22Rv1 (cell line): ENCODE data around the gene RDH14.

Source experiments
- H3K27ac ChIP-seq: fragments of 450-650 bp; 2 replicates; pipeline ENCODE4 v1.5.1; 2017
- ZFX ChIP-seq: fragments of 450-650 bp; IDR thresholded peaks from 2 replicates; pipeline ENCODE4 v1.6.1; 2017; ENCODE audit warnings: antibody characterized with exemption, borderline replicate concordance
- TF ChIP-seq, protein P1 (sequence below): fragments of 450-650 bp; IDR thresholded peaks from 2 replicates; pipeline ENCODE4 v1.5.1; 2017; ENCODE audit warnings: mild to moderate bottlenecking

The RDH14 gene, protein sequence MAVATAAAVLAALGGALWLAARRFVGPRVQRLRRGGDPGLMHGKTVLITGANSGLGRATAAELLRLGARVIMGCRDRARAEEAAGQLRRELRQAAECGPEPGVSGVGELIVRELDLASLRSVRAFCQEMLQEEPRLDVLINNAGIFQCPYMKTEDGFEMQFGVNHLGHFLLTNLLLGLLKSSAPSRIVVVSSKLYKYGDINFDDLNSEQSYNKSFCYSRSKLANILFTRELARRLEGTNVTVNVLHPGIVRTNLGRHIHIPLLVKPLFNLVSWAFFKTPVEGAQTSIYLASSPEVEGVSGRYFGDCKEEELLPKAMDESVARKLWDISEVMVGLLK

DNA sequence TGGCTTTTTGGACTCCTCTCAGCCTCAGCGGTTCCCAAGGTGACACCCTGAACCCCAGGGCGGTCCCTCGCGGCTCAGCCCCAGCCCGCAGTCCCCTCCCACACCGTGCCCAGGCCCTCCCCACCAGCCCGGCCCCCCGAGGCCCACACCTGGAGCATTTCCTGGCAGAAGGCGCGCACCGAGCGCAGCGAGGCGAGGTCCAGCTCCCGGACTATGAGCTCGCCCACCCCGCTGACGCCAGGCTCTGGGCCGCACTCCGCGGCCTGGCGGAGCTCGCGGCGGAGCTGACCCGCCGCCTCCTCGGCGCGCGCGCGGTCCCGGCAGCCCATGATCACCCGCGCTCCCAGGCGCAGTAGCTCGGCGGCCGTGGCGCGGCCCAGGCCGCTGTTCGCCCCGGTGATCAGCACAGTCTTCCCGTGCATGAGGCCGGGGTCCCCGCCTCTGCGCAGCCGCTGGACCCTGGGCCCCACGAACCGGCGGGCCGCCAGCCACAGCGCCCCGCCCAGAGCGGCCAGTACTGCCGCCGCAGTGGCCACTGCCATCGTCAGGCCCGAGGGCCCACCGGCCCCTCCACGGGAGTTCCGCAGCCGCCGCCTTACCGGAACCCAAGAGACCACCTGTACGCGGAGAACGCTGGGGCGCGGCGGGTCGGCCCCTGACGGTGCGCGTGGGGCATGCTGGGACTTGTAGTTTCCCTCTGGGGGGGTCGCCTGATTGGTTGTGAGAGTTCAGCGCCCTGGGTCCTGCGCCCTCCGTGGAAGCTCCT lies at the start of gene RDH14:
RDH14 (minus strand) TSS at position 623 of the 766 bp plus-strand sequence; CDS start at position 542, 81 bp downstream.
- TF ChIP-seq, protein P1, sequence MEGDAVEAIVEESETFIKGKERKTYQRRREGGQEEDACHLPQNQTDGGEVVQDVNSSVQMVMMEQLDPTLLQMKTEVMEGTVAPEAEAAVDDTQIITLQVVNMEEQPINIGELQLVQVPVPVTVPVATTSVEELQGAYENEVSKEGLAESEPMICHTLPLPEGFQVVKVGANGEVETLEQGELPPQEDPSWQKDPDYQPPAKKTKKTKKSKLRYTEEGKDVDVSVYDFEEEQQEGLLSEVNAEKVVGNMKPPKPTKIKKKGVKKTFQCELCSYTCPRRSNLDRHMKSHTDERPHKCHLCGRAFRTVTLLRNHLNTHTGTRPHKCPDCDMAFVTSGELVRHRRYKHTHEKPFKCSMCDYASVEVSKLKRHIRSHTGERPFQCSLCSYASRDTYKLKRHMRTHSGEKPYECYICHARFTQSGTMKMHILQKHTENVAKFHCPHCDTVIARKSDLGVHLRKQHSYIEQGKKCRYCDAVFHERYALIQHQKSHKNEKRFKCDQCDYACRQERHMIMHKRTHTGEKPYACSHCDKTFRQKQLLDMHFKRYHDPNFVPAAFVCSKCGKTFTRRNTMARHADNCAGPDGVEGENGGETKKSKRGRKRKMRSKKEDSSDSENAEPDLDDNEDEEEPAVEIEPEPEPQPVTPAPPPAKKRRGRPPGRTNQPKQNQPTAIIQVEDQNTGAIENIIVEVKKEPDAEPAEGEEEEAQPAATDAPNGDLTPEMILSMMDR: 0 out of 2 replicates have a peak, but pooled peaks have one; percentile 8
- TF ChIP-seq ZFX: 0 out of 2 replicates have a peak, but pooled peaks have one; percentile 34
- peak within 1 kb of the TSS; percentile 75 for H3K27ac ChIP-seq

DNA sequence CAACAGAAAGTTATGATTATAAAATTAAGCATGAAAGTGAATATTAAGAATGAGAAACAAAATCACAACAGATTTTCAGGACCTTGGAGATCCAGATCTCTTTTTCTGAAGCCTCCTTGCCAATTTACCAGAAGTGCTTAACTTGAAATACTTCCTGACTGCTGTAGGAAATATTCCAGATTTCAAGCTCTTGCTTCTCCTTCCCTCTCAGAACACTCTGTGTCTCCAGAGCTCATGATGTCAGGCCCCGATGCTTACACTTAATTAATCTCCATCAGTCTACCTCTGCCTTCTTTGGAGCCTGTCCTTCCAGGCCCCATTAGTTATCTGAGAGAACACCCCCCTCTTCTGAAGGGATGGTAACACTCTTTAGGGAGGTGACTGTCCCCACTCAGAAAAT lies 49.6 kb upstream of the RDH14 start:
- TF ChIP-seq ZFX: no peak
- TF ChIP-seq, protein P1: no peak
- no peak overlapping the region for H3K27ac ChIP-seq

DNA sequence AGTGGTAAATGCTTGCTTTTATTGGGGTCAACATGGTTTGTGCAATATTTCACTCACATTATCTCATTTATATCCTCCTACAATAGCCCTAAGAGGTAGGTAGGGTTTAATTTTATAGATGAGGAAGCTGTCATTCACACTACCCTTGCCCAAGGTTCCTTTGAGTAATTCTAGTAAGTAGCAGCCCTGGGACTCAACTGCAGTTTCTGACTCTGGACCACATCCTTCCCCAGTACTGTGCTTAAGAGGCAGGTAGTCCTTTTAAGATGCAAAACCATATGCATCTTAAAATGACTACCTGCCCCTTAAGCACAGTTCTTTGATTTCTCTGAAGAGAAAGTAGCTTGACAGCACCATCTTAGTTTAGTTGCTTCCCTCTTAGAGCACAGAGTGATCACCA lies 44.7 kb upstream of the RDH14 start:
- TF ChIP-seq, protein P1: no peak
- no peak for TF ChIP-seq ZFX
- H3K27ac ChIP-seq: no peak overlapping the region

DNA sequence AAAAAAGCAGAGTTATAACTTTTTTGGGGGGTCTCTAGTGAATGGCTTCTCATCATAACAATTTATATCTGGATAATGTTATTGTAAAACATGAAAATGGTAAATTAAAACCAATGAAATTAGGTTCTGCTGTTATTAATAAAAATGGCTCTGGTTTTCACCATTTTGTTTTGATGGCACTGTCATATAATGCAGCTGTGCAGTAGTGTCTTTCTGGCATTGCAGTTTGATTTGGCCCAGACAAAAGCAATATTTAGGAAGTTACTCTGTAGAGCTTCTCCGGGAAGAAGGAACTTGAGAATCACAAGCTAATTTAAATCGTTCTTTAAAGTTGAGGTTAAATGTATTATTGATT lies 44.1 kb upstream of the RDH14 start:
- no peak overlapping the region for H3K27ac ChIP-seq
- no peak for TF ChIP-seq ZFX
- TF ChIP-seq, protein P1: no peak

DNA sequence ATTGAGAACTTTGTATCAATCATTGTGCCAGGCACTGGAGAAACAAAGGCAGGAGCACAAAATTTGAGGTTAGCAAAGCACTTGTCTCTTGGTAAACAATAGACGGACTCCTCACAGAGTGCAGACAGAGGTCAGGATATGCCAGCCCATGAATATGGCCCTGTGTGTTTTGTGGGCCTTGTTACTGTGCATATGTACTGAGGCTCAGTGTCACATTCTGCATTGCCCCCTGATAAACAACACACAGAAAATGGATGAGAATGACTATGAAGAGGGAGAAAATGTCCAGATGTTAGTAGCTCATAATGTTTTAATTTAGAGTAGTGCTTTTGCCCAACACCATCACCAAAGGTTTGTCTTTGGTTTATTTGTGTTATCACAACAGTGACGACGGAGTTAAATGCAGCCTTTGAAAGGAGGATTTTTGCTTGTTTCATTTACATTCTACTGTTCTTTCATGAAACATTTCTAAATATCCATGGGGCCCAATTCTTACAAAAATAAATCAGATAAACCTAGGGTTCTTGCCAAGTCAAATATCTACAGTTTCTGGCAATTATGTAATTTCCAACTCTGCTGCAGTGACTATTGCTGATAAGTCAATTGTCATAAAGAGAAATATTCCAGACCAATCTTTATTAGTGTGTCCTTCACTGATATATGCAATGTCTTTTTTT lies 43.5 kb upstream of the RDH14 start:
- no peak overlapping the region for H3K27ac ChIP-seq
- TF ChIP-seq, protein P1: no peak
- TF ChIP-seq ZFX: no peak

DNA sequence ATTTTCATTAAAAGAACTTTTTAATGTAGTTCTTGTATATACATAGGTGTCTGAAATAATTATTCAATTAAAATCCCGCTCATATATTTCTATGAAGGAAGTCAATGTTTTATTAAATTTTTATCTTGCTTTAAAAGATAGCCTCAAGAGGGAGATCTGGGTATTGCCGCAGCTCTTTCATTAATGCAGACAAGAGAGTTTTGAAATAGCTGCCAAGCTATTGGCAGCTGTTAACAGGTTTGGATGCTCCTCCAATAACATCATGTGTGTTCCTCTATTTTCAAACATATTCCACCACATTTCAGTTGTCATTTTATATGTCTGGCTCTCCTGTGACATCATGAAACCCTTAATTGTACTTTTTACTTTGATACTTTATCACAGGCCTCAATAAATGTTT lies 41.8 kb upstream of the RDH14 start:
- H3K27ac ChIP-seq: no peak overlapping the region
- TF ChIP-seq, protein P1: no peak
- TF ChIP-seq ZFX: no peak
